ENCODE measurements around the gene CAMTA2.

Gene CAMTA2

GRCh38 chr17:4998732-4999429, 11.4 kb upstream of the CAMTA2 start:
- no peak for TF ChIP-seq CTCF (IDR thresholded peaks at IDR 0.05; ENCODE audit: insufficient read depth, low read length, poor library complexity, severe bottlenecking)
- Histone ChIP-seq H3K27me3 (replicated peaks; ENCODE audit: control insufficient read depth, insufficient read depth, low read length) (no peaks in the 10 kb centered on the region), H3K36me3 (ENCODE audit: control insufficient read depth, insufficient read depth, low read length) (peaks cover 21% of the 10 kb centered on the region), H3K4me3 (replicated peaks; ENCODE audit: low read depth, low read length) (peak overlapping the region; percentile 96)
- no peak for DNase-seq (ENCODE audit: extremely low read depth, insufficient read length)

GRCh38 chr17:4998027-4998731, 10.7 kb upstream of the CAMTA2 start:
- DNase-seq (ENCODE audit: extremely low read depth, insufficient read length): peak; percentile 55
- H3K27me3 ChIP-seq (replicated peaks; ENCODE audit: control insufficient read depth, insufficient read depth, low read length): no peaks in the 10 kb centered on the region
- peaks cover 15% of the 10 kb centered on the region for H3K36me3 ChIP-seq (ENCODE audit: control insufficient read depth, insufficient read depth, low read length)
- TF ChIP-seq CTCF (IDR thresholded peaks at IDR 0.05; ENCODE audit: insufficient read depth, low read length, poor library complexity, severe bottlenecking): no peak
- H3K4me3 ChIP-seq (replicated peaks; ENCODE audit: low read depth, low read length): peak overlapping the region; percentile 96

- peaks cover 13% of the 10 kb centered on the region for H3K36me3 ChIP-seq (ENCODE audit: control insufficient read depth, insufficient read depth, low read length)
- no peaks in the 10 kb centered on the region for H3K27me3 ChIP-seq (replicated peaks; ENCODE audit: control insufficient read depth, insufficient read depth, low read length)
- TF ChIP-seq CTCF (IDR thresholded peaks at IDR 0.05; ENCODE audit: insufficient read depth, low read length, poor library complexity, severe bottlenecking): peak; percentile 1
- peak within 1 kb of the TSS; percentile 96 for H3K4me3 ChIP-seq (replicated peaks; ENCODE audit: low read depth, low read length)
- peak; percentile 91 for DNase-seq (ENCODE audit: extremely low read depth, insufficient read length)
Measured at GRCh38 chr17:4997302-4998026, 10.0 kb upstream of the CAMTA2 start, which contains the start of the genes INCA1 and KIF1C. Gene INCA1, minus strand, starts transcription at chr17:4997522. Its CDS starts 3,085 bp downstream, at chr17:4994437. Gene KIF1C, plus strand, starts transcription at chr17:4997950. Its CDS starts 2,297 bp downstream, at chr17:5000247.

- H3K4me3 ChIP-seq (replicated peaks; ENCODE audit: low read depth, low read length): no peak overlapping the region
- no peak for DNase-seq (ENCODE audit: extremely low read depth, insufficient read length)
- TF ChIP-seq CTCF (IDR thresholded peaks at IDR 0.05; ENCODE audit: insufficient read depth, low read length, poor library complexity, severe bottlenecking): no peak
- H3K27me3 ChIP-seq (replicated peaks; ENCODE audit: control insufficient read depth, insufficient read depth, low read length): no peaks in the 10 kb centered on the region
- H3K36me3 ChIP-seq (ENCODE audit: control insufficient read depth, insufficient read depth, low read length): no peaks in the 10 kb centered on the region; the same call in 1 of the 2 replicates
Measured at GRCh38 chr17:4994081-4994595, 6.7 kb upstream of the CAMTA2 start.

GRCh38 chr17:4987767-4988567, 492 bp upstream of the CAMTA2 start:
- Histone ChIP-seq H3K36me3 (ENCODE audit: control insufficient read depth, insufficient read depth, low read length) (no peaks in the 10 kb centered on the region; the same call in 1 of the 2 replicates), H3K27me3 (replicated peaks; ENCODE audit: control insufficient read depth, insufficient read depth, low read length) (no peaks in the 10 kb centered on the region), H3K4me3 (replicated peaks; ENCODE audit: low read depth, low read length) (peak overlapping the region; percentile 91)
- no peak for DNase-seq (ENCODE audit: extremely low read depth, insufficient read length)
- TF ChIP-seq CTCF (IDR thresholded peaks at IDR 0.05; ENCODE audit: insufficient read depth, low read length, poor library complexity, severe bottlenecking): no peak
